GM18508 (cell line): ENCODE measurements around the gene ARFGAP3.

Experiments
- ATAC-seq: cut with Tn5 transposase; IDR thresholded peaks from one replicate; pipeline ENCODE4 v1.9.1; 2021; ENCODE audit warnings: moderate number of reproducible peaks; ENCODE audit not compliant: insufficient read depth, unreplicated experiment

Gene ARFGAP3

DNA sequence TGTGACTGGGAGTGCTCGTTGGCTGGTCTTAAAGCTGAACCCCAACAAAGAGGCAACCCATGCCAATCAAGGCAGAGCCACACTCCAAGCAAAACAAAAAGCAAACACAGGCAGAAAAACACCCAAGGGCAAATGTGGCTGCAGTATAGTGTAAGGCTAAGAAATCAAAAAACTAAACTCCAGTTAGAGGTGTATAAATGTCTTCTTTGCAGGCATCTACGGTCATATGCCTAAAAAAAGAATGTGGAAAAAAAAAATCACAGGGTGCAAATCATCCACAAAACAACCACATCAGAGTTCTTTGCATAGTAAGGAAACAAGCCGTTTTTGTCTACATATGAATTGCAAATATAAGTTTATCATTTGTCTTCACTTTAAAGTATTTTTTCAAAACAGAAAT lies 27.8 kb downstream of the ARFGAP3 start:
- no peak for ATAC-seq

DNA sequence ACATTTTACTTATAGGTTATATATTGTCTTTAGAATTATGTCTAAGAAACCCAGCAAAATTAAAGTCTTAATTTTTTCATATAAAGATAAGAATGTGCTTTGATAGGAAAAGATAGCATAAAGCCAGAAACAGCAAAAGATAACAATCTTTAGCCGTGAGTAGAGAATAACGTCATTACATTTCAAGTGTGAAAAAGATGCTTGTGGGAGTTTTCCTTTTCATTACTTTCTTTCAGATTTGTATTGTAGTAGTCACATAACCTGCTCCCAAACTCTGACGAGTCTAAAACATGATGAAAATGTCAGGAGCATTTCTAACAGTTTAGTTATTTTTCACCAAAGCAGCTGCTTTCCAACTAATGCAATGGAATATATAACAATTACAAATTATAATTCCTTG lies 31.3 kb downstream of the ARFGAP3 start:
- no peak for ATAC-seq

DNA sequence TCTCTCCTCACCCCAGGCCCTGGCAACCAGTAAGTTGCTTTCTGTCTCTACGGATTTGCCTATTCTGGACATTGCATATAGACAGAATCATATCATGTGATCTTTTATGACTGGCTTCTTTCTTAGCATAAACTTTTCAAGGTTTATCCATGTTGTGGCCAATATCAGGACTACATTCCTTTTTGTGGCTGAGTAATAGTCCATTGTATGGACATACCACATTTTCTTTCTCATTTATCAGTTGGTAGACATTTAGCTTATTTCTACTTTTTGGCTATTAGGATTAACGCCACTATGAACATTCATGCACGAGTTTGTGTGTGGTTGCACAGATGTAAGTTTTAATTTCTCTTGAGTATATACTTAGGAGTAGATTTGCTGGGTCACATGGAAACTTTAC lies 35.7 kb downstream of the ARFGAP3 start:
- no peak for ATAC-seq

DNA sequence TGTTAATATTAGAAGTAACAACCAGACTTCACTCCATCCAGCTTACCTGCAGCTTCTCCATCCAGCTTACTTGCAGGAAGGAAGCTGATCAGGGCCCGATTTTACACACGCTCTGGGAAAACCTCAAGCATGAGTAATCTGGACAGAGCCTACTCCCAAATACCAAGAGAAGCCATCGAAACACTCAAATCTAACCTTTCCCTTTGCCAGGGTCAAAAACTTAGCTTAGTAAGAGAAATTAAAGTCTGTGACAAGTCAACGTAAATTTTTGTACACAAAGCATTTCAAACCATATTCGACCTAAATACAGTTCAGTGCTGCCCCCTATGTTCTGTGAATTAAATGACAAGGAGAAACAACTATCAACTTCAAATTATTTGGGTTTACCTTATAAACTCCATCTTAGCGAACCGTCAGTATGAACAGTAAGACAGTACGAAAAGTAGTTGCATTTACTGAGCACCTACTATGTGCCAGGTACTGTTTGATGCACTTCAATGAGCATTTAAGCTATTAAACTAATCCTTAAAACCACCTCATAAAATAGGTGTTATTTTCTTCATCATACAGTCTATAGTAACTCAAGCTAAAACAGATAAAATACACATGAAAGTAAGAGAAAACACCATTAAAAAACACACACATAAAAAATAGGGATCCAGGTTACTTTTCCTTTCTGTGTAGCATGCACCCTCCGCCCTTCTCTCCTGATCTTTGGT lies 36.9 kb downstream of the ARFGAP3 start:
- no peak for ATAC-seq

DNA sequence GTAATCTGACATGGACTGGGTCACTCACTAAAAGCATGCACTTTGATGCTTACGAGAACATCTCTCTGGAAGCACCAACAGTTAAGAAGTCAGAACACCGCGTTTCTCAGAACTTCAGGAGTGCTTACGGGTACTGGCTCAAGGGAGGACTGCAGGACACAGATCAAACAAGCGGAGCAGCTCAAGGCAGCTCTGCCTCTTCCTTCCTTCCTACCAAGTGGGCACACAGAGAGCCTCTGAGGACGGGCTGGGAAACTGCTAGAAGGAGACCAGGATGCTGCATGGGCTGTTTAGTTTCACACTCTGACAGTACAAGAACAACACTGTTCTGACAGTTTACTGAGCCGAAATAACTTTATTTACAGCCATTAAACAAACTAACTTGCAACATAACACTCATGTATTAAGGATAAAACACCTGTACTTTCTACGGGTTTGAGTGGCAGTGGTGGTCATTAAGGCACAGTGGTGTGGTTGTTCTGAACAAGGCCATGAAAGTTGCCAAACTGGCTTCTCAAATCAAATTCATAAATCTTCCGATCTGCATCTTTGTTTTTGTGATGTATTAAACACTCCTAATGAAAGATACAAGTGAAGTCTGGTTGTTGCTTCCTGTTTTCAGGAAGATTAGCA lies 37.5 kb downstream of the ARFGAP3 start:
- no peak for ATAC-seq

DNA sequence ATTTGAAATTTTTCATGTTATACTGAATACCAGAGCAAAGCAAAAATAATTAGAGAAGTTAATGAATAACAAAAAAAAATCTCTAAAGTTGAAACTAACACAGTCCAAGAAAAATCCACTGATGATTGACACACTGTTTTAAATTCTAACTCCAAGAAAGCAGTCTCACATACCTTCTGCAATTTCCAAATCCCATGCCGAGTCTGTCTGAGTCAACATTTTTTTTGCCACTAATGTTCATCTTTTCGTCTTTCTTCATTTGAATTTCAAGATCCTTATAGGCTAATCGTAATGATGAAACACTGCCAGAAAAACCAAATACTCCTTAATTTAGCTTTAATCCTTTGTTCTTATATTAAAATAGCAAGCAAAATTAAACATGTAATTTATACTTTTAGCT lies 39.5 kb downstream of the ARFGAP3 start:
- no peak for ATAC-seq

DNA sequence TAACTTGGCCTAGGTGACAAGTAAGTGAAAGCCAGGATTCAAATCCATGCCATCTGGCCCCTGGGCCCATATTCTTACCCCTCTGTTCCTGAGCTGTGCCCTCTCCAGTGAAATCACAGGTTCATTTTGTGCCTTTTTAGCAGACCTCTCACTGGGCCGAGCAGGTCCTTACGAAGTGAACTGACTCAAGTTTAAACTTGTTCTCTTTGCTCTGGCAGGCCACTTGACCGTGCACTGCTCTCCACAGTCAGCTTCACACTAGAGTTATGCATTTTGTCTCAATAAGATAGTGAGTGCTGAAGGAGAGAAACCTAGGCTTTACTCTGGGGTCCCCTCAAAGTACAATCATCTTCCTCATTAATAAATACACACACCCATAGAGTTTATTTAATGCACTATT lies 40.7 kb downstream of the ARFGAP3 start:
- no peak for ATAC-seq

DNA sequence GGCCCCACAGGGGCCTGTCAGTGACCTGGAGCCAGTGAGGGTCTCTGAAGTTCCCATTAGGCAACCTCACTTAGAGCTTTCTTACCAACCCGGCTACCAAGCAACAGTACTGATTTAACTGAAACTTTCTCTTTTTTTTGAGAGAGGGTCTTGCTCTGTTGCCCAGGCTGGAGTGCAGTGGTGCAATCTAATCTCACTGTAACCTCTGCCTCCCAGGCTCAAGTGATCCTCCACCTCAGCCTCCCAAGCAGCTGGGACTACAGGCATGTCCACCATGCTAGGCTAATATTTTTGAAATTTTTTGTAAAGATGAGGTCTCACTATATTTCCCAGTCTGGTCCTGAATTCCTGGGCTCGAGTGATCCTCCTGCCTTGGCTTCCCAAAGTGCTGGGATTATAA lies 42.5 kb downstream of the ARFGAP3 start:
- ATAC-seq = no peak

DNA sequence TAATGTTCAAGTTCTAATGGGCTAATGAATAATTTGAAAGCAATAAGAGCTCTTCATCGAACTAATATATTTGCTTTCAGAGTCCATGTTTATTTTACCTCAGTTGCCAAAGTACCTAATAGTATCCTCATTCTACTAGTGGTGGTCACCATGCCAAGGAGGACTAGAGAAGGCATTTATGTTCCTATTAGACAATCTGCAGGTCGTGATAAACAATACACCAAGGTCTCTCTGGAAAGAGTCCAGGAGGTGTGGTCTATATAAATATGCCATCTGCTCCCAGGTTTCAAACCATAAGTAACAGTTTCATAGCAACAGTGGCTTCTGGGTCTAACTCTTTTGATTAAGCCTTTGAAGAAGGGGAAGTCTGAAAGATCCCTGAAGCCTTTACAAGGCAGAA lies 42.9 kb downstream of the ARFGAP3 start:
- ATAC-seq = no peak

DNA sequence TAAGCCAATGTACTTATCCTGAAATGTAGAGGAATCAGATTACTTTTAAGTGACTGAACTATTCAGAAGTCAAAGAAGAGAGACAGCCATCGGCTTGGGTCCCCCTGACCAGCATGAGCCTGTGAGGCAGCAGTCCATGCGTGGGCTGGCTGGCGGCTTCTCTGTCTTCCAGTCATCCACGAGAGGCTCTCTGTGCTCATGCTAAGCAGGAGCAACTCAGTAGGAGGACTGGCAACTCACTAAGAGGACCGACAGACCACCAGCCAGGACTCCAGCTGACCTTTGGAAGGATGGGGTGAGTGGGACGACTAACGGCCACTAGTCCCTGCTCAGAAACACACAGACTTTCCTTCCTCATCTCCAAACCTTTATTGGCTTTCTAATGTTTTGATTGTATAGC lies 43.6 kb downstream of the ARFGAP3 start:
- ATAC-seq = no peak

DNA sequence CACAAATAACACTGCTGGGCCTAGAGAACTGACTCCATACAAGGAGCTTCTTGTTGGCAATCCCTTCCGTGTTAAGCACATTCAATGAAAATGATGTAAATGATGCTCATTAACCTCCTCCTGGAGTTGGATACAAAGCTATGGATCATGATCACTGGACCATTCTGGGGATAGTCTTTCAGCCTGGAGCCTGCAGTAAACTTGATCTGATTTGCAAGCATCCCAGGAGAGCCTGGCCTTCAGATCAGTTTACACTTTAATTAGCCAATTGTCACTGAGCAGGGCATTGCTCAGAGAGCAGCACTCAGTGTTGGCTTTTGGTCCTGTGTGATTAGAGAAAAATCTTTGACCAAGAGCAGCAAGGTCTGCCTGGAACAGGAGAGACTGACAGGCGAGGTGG lies 45.6 kb downstream of the ARFGAP3 start:
- no peak for ATAC-seq

DNA sequence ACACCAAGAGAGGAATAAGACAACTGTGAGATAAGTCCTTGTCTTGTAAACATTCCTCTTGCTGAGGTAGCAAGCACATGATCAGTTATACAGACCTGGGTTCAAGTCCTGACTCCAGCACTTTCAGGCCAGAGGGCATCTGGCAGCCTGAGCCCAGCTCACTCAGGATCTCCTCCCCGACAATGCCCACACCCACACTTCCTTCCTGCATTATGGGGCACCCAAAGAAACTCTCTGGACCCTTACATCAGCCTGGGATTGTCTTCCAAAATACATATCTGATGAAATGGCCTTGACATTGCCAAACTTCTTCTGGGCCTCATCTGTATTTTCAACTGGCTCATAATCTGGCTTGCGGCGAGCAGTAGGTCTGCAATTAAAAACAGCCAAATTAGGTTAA lies 48.6 kb downstream of the ARFGAP3 start:
- no peak for ATAC-seq

DNA sequence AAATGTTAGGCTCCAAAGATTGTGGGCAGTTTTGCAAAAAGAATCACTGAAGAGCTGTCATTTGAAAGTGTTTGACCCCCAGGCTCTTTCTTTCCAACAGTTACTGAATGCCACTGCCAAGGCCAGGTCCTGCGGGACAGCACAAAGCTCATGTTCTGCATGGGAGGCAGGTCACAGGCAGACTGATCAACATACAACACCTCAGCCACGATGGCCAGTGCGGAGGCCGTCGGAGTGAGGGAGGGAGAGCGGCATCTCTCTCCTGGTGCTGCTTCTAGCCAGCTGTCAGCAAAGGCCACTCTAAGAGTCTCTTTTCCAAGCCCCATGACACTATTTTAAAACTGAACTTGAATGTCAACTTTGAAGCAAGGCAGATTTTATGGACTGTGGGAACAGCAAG lies 49.9 kb downstream of the ARFGAP3 start:
- ATAC-seq = no peak

DNA sequence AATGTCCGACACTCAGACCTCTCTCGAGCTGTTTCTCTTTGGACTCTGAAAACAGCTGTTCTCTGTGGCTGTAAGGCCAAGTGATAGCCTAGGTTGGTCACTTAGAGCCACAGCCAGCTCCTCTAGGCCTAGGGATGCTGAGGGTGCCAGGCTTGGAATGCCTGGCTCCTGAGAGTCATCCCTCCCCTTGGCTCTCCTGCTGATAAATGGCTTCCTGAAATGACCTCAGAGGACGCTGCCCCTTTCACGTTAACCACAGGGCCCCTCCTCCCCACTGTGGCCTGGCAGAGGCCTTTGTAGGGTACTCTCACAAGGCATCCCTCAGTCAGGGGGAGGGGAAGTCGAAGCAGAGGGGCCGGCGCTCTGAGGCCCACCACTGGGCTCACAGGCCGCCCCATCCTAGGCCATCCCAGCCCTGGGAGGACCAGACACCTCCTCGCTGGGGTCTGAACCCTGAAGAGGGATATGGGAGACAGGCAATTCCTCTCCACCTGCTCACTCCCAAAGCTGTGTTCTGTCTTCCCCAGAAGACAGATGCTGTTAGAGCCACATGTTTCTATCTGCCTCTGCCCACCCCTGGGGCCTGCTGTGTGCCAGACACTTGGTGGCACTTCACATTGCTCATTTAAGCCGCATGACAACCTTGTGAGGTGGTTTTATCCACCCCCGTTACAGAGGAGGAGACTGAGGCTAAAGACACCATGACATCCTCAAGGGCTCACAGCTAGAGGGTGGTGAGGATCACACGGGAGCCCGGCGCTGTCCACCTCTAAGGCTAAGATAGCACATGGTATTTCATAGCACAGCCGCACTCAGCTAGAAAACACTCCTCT lies 50.9 kb downstream of the ARFGAP3 start:
- no peak for ATAC-seq

DNA sequence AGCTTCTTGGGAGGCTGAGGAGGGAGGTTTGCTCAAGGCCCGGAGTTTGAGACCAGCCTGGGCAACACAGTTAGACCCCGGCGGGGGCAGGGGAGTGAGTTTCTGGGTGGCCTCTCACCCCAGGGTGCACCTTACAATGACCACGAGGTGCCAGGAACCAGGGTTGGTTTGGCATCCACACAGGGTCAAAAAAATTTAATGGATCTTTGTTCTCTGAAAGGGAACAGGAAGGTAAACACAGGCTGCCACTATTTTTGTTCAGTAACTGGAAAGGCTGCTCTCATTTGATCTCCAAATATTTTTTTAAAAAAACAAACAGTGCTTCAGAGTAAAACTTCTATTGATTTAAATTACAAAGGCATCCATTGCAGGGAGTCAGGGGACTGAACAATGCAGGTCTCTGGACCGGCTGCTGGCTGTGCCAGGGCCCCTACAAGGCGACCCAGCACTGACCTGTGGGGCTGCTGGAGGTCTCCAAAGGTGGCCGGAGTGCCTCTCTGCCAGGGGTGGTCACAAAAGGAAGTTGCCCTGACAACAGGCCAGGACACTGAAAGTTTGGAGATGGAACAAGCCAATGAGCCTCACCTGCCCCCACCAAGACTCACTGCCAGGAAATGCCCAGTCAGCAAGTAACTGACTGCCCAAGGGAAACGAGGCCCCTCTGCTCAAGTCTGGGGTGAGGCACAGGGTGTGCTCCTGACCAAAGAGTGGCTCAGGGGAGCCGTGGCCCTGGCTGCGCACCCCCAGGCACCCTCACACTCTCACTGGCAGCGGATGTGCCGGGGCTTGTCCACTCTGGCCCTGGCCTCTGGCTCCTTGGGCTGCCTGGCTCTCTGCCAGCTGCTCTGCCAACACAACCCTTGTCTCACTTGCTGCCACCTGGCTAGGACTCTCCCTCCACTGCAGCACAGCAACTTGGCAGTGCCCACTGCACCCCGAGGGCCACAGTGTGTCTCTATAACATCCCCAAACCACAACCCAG lies 51.8 kb downstream of the ARFGAP3 start:
- ATAC-seq = no peak

DNA sequence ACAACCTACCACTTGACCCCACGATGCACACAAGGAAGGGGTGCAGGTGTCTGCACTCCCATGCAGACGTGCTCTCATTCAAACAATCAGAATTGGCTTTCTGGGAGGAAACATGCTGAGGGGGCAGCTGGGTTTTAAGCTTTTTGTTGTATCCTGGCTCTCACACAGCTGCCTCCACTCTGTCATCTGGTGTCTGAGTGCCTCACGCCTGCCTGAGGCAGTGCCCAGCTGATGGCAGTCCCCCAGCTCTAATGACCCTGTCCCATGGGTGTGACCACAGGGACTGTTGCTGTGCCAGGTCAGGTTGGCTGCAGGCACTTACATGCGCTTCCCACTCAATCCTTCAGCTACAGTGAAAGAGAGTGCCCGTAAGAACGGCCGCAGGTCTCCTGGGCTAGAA lies 53.7 kb downstream of the ARFGAP3 start:
- no peak for ATAC-seq

DNA sequence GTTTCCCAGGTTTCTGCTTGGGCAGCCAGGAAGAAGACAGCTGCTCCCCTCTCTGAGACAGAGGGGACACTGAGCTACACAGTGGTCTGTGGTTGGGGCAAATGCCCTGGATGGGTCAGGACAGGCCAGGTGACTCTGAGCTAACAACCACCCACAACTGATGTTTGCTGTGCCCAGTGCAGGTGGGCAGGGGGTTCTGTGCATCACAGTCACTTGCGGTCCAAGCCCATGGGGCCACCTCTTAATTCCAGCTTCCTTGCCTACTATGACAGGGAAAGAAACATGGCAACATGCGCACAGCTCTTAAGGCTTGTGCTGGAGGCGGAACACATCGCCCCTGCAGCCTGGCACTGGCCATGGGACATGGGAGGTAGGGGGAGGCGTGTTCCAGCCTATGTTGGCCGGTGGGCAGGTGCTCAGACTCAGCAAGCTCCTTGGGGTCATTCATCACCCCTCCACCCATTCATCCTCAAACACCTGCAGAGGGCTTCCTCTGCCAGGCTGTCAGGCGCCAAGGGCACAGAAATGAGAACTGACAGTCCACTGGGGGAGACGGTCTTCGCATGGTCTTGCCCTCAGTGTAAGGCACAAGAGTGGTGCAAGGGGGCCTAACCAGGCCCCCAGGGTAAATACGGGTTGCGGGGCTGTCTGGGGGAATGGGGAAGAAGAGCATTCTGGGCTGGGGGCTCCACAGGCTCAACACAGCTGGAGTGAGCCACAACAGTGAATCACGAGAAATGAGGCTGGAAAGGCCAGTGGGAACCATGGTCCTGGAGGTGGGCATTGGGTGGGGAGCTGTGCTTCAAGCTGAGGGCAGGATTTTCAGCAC lies 55.6 kb downstream of the ARFGAP3 start:
- no peak for ATAC-seq

DNA sequence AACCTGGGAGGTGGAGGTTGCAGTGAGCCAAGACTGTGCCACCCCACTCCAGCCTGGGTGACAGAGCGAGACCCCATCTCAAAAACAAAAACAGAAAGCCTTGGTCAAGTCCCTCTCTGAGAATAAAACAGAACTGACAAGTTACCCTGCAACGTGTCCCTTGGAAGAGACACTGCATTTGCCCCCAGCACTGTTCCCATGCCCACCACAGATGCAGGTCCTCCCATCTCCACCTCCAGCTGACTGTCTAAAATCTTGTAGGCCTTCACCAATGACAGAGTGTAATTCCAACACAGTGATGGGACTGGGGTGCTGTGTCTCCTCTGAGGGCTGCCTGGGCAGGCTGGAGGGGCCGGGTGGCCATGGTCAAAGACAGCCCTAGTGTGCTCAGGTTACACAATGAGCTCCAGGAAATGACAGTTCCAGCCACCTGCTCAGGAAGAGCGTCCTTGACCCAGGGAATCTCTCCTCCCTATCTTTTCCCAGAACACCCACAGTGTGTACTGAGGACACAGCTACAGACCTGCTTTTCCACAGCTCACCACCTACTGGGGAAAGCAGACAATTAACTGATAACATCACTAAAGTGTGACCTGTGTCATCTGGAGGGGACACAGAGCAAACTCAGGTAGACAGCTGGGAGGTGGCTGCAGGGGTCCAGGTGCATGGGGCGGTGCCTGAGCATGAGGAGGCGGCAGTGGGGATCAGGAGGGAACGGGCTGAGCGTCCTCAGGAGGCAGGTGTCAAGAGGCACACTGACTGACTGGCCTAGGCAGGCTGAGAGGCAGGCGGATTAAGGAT lies 56.4 kb downstream of the ARFGAP3 start:
- ATAC-seq = no peak
